CD4-positive, alpha-beta T cell treated with Interleukin-2 at 100 ng/mL for 4 hours (primary cell): Measurements from ENCODE around the gene WDR37.
"Not testable (repeated sequence)": the region's sequence is repeated elsewhere in the genome, so short reads cannot be mapped to it uniquely, and the experiment has no call there.

Source experiments
- DNase-seq: peaks from one replicate; pipeline ENCODE4 v3.0.0-alpha.2; 2020; ENCODE audit warnings: low spot score

Gene WDR37, protein sequence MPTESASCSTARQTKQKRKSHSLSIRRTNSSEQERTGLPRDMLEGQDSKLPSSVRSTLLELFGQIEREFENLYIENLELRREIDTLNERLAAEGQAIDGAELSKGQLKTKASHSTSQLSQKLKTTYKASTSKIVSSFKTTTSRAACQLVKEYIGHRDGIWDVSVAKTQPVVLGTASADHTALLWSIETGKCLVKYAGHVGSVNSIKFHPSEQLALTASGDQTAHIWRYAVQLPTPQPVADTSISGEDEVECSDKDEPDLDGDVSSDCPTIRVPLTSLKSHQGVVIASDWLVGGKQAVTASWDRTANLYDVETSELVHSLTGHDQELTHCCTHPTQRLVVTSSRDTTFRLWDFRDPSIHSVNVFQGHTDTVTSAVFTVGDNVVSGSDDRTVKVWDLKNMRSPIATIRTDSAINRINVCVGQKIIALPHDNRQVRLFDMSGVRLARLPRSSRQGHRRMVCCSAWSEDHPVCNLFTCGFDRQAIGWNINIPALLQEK

GRCh38 chr10:1056326-1057105, at the start of gene WDR37:
Gene WDR37, plus strand, starts transcription at chr10:1056385. Its CDS starts 15,771 bp downstream, at chr10:1072156.
- peak; percentile 88 for DNase-seq

DNA sequence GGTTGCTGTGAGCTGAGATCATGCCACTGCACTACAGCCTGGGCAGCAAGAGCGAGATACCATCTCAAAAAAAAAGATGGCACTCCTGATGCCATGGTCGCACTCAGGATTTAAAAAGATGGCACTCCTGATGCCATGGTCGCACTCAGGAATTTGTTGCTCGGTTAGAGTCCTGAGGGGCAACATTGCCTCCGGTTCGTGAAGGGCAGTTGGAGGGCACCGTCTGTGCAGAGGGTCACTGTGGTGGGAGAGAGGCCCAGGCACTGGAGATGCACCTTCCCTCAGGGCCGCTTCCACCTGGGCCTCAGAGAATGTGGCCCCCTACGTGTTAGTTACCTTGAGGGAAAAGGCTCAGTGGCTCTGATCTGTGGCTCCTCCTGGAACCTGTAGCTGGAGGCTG, 49.6 kb upstream of the WDR37 start:
- no peak for DNase-seq

DNA sequence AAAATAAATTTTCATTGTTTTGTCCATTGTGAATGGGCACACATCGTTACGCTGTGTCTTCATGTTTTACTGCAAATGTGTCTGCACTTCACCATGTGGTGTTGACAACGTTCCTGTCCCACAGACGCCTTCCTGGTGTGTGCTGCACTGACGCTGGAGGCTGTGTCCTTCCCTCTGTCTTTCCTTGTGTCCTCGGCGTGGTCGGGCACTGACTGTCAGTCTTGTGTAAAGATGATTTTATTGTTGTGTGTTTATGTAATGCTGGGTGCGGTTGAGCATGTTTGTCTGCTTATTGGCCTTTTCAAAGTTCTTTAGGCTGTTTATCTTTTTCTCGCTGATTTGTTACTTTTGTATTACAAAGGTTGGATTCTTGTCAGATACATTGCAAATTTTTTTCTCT, 48.6 kb upstream of the WDR37 start:
- no peak for DNase-seq

- no peak for DNase-seq
Observed at GRCh38 chr10:1009071-1009494, 47.1 kb upstream of the WDR37 start.

DNA sequence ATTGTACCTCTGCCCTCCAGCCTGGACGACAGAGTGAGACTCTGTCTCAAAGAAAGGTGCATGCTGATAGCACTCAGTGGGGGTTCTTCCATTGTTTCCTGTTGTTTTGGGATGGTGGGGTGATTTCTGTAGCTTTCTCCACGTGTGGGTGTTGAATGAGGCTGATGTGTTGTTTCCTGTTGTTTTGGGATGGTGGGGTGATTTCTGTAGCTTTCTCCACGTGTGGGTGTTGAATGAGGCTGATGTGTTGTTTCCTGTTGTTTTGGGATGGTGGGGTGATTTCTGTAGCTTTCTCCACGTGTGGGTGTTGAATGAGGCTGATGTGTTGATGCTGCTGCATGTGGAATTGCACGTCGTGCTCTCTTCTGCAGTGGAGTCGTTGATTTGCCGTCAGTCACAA, 46.2 kb upstream of the WDR37 start:
- DNase-seq: not testable (repeated sequence)

- DNase-seq: no peak
Observed at GRCh38 chr10:1010703-1011102, 45.5 kb upstream of the WDR37 start.

GRCh38 chr10:1011696-1012095, 44.5 kb upstream of the WDR37 start:
- DNase-seq: no peak

DNA sequence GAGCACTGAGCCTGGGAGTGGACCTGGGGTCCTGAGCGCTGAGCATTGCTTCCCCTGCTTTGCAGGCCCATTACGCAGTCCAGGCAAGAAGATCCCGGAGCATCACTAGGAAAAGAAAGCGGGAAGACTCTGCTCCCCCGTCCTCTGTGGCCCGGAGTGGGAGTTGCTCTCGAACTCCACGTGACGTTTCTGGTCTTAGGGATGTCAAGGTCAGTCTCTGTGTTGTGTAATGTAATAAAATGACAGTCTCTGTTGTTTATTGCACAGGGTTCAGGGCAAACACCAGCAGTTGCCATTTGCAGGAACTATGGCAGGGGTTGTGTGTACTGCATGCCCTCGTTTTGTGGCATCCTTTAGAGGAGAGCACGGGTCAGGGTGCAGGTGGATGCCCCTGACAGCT, 40.5 kb upstream of the WDR37 start:
- no peak for DNase-seq

DNA sequence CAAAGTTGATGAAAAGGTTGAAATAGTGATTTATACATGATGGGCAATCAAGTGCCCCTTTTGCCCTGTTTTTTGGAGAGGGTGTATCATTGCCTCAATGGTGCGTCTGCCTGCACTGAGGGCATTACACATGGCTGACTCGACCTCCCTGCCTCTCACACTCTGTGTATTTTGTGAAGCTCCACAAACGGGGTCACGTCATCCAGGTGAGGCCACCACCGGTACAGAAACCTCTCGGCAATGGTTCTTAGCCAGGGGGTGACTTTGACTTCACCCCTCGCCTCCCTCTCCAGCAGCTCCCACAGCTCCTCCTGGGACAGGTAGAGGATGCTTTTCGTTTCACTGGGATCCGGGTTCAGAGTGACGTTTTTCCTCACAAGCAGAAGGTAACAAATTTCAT, 36.8 kb upstream of the WDR37 start:
- DNase-seq: no peak

- no peak for DNase-seq
Observed at GRCh38 chr10:1020460-1020859, 35.7 kb upstream of the WDR37 start.

DNA sequence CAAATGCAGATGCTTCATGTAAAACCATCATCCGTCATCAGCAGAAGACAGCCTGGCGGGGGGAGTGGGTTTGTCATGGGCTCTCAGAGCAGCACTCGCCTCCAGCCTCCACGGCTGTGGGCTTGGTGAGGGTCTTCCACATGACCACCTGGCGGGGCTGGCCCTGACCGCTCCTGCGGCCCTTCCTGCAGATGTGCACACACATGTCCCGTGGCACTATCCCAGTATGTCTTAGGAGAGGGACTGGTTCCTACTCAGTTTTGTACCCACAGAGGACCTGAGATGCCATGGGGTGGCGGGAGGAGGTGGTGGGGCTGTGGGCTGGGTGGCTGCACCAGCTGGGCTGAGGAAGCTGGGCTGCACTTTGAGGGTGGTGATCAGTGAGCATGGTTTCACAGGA, 35.2 kb upstream of the WDR37 start:
- no peak for DNase-seq

DNA sequence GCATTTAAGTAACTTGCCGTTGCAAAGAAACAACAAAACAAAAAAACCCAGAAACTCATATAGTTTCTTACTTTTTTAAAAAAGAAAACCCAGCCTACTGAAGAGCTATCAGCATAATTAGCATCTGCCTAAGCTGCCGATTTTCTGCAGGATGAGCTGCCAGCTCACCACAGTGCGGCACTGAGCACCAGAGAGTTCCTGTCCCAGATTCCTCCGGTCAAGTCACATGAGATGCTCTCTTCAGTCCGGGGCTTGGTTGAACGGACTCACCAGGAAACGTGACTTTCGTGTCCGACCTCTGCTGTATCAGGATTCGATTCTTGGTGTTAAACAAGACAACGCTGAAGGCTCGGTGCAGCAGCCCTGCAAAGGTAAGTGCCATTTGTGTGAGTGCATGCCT, 33.8 kb upstream of the WDR37 start:
- DNase-seq: no peak

DNA sequence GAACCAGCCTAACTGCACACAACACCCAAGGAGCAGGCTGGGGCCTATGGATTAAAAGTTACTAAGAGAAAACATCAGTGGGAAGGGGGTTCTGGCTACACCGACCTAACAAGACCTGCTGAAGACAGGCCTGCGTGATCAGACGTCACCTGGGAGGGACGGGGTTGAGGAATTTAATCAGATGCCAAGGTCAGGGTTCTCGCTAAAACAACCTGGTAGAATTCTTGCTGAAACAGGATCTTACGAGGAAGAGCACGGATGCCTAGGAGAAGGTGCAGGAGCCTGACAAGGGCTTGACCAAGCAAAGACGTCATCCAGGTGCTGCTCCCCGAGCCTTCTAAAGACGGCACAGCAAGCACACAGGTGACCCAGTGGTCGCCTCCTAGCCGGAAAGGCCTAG, 32.1 kb upstream of the WDR37 start:
- no peak for DNase-seq

- no peak for DNase-seq
Observed at GRCh38 chr10:1025683-1026082, 30.5 kb upstream of the WDR37 start, which contains the start of gene IDI2. Gene IDI2, minus strand, starts transcription at chr10:1025859. Its CDS starts 1,136 bp downstream, at chr10:1024723.

- DNase-seq: no peak
Observed at GRCh38 chr10:1026578-1026977, 29.6 kb upstream of the WDR37 start.

DNA sequence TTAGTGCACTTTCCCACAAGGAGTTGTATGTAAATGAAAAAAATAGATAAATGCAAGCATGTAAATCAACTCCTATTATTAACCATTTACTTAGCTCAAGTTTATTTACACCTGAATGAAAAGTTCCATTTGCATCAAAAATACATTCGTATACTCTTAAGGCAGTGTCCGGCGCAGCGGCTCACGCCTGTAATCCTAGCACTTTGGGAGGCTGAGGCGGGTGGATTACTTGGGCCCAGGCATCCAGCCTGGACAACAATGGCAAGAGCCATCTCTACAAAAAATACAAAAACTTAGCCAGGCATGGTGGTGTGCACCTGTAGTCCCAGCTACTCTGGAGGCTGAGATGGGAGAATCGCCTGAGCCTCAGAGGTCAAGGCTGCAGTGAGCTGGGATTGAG, 26.3 kb upstream of the WDR37 start:
- DNase-seq: no peak

DNA sequence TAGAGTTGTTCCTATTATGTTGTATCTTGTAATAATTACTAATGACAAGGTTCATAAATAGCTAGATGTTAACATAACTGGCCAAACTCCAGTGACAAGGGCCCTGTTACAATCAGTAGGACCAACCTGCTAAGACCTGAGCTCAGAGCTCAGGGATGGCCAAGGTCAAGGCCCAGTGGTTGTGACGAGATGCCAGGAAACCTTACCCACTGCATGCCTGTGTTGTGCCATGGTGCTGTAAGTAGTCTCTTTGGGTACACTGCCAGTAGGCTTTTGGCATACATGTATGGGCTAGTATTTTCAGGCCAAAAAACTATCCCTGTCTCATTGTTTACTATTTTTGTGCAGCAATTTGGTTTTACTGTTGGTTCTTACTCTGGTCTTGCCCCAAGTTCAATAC, 22.6 kb upstream of the WDR37 start:
- DNase-seq: no peak

- DNase-seq: no peak
Observed at GRCh38 chr10:1034758-1035157, 21.4 kb upstream of the WDR37 start.

- no peak for DNase-seq
Observed at GRCh38 chr10:1035201-1035600, 21.0 kb upstream of the WDR37 start.

GRCh38 chr10:1036341-1036791, 19.8 kb upstream of the WDR37 start:
- peak; percentile 40 for DNase-seq

DNA sequence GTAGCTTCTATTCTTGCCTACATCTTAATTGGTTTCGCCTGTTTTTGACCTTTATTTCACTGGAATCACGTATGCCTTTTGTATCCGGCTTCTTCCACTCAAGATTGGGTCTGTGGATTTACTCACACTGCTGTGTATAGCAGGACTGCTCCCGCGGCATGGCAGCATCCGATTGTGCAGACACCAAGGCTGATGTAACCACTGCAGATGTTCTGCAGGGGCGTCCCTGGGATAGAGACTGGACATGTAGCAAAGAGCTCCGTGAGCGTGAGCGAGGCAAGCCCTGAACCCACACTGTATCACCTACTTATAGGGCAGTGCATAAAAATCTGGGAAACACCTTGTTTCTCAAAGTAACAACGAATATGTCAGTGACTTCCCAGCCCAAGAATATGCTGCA, 19.1 kb upstream of the WDR37 start:
- DNase-seq: no peak

DNA sequence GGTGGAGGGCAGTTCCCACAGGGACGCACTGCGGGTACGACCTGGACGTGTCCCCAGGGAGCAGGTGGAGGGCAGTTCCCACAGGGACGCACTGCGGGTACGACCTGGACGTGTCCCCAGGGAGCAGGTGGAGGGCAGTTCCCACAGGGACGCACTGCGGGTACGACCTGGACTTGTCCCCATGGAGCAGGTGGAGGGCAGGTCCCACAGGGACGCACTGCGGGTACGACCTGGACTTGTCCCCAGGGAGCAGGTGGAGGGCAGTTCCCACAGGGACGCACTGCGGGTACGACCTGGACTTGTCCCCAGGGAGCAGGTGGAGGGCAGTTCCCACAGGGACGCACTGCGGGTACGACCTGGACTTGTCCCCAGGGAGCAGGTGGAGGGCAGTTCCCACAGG, 17.4 kb upstream of the WDR37 start:
- not testable (repeated sequence) for DNase-seq

GRCh38 chr10:1040133-1040532, 16.1 kb upstream of the WDR37 start:
- DNase-seq: no peak
